K562 (cell line): ENCODE measurements around the gene TSPYL4. TPM values are rescaled to one million over a fixed set of nuclear protein-coding genes. Genes with fewer than 3 reads are reported as not detected.

Source experiments
- ARID1B ChIP-seq: fragments of 450-650 bp; IDR thresholded peaks from 2 replicates; pipeline ENCODE4 v1.6.1; 2016; ENCODE audit warnings: antibody characterized with exemption, mild to moderate bottlenecking, inconsistent platforms
- DLX4 ChIP-seq: fragments of 250-450 bp; sonication (Bioruptor Pico); IDR thresholded peaks from 2 replicates; pipeline ENCODE4 v1.6.1; 2021; ENCODE audit warnings: mild to moderate bottlenecking
- ELK3 ChIP-seq: fragments of 450-650 bp; formaldehyde crosslinking; IDR thresholded peaks from 2 replicates; pipeline ENCODE4 v1.4.0; 2020; ENCODE audit warnings: mild to moderate bottlenecking
- FIP1L1 ChIP-seq: fragments of 200-400 bp; formaldehyde crosslinking; IDR thresholded peaks from 2 replicates; pipeline ENCODE4 v1.6.1; 2018; ENCODE audit warnings: mild to moderate bottlenecking, low read depth, low read length; ENCODE audit not compliant: poor library complexity, severe bottlenecking
- GATAD2A ChIP-seq: fragments of 450-650 bp; IDR thresholded peaks from 2 replicates; pipeline ENCODE4 v1.6.1; 2017
- JUNB ChIP-seq: fragments of 450-650 bp; formaldehyde crosslinking; conservative IDR thresholded peaks from 2 replicates; pipeline ENCODE4 v1.4.0; 2020; ENCODE audit warnings: mild to moderate bottlenecking
- MXI1 ChIP-seq: IDR thresholded peaks from 2 replicates; pipeline ENCODE4 v1.6.1; 2011; ENCODE audit warnings: low read depth, mild to moderate bottlenecking, improper control_type of control experiment, low read length
- NELFE ChIP-seq: IDR thresholded peaks from 2 replicates; pipeline ENCODE4 v1.6.1; 2011; ENCODE audit warnings: mild to moderate bottlenecking; ENCODE audit not compliant: insufficient read depth, insufficient read length
- POLR2A ChIP-seq: fragments of 450-650 bp; conservative IDR thresholded peaks from 2 replicates; pipeline ENCODE4 v1.6.1; 2016
- POU5F1 ChIP-seq: fragments of 150-350 bp; IDR thresholded peaks from 2 replicates; pipeline ENCODE4 v1.6.1; 2014; ENCODE audit warnings: borderline replicate concordance, low read length, low read depth, mild to moderate bottlenecking; ENCODE audit not compliant: partially characterized antibody
- ZEB2 ChIP-seq: fragments of 450-650 bp; IDR thresholded peaks from 2 replicates; pipeline ENCODE4 v1.6.1; 2016
- ZNF217 ChIP-seq: sonication (generic); formaldehyde crosslinking; IDR thresholded peaks from 2 replicates; pipeline ENCODE4 v1.8.0; 2022; ENCODE audit warnings: mild to moderate bottlenecking, missing genetic modification reagents
- ZNF280A ChIP-seq: fragments of 450-650 bp; IDR thresholded peaks from 2 replicates; pipeline ENCODE4 v1.6.1; 2018; ENCODE audit warnings: mild to moderate bottlenecking, low read depth; ENCODE audit not compliant: partially characterized antibody
- ZNF282 ChIP-seq: sonication (generic); formaldehyde crosslinking; IDR thresholded peaks from 2 replicates; pipeline ENCODE4 v1.8.1; 2023; ENCODE audit warnings: missing genetic modification reagents
- ZNF324 ChIP-seq: fragments of 250-450 bp; sonication (Bioruptor Pico); IDR thresholded peaks from 2 replicates; pipeline ENCODE4 v1.4.0; 2020; ENCODE audit warnings: mild to moderate bottlenecking
- ZNF512 ChIP-seq: IDR thresholded peaks from 2 replicates; pipeline ENCODE4 v1.6.1; 2016; ENCODE audit warnings: missing genetic modification characterization, missing compliant biosample characterization
- ZNF639 ChIP-seq, 2 experiments: fragments of 200-800 bp in 1 of 2; sonication (Bioruptor generic) in 1 of 2; sonication (generic) in 1 of 2; formaldehyde crosslinking in 1 of 2; IDR thresholded peaks in 1 of 2; conservative IDR thresholded peaks in 1 of 2; 2 replicates each; pipeline versions ENCODE4 v1.5.0 to v1.6.1; 2016 to 2020; ENCODE audit warnings: missing compliant biosample characterization in 1 of 2, missing genetic modification characterization in 1 of 2, missing genetic modification reagents in 1 of 2
- ZNF699 ChIP-seq: fragments of 250-450 bp; sonication (Bioruptor Pico); IDR thresholded peaks from 2 replicates; pipeline ENCODE4 v1.8.0; 2021; ENCODE audit warnings: mild to moderate bottlenecking, moderate library complexity; ENCODE audit not compliant: insufficient replicate concordance
- ZNF780A ChIP-seq: fragments of 250-450 bp; sonication (Bioruptor Pico); IDR thresholded peaks from 2 replicates; pipeline ENCODE4 v1.5.0; 2021; ENCODE audit warnings: mild to moderate bottlenecking
- polyA plus RNA-seq, 8 experiments: library from polyadenylated mRNA; depleted of rRNA in 4 of 8; stranded (reverse) in 5 of 8; unstranded in 3 of 8; fragments of >200 nt; fragmentation: Nextera tagmentation in 2 of 8; fragmentation: Illumina TruSeq in 1 of 8; extraction: Ambion mirVana in 2 of 8; extraction: Trizol in 1 of 8; gene quantifications; 2 replicates each; pipeline versions ENCODE4 v1.2.1 to v1.2.3, GENCODE V29; 2011 to 2014; ENCODE audit warnings: inconsistent platforms in 1 of 8, missing spikeins in 1 of 8
- total RNA-seq, 7 experiments: library from RNA; depleted of rRNA in 6 of 7; stranded (reverse); fragments of >200 nt in 6 of 7; fragmentation: Illumina TruSeq in 2 of 7; extraction: Trizol in 2 of 7; gene quantifications; 2 replicates each; pipeline versions ENCODE4 v1.2.1 to v1.2.3, GENCODE V29; 2011 to 2021; ENCODE audit warnings: low replicate concordance in 1 of 7

TSPYL4 gene
- total and polyA plus RNA-seq, 9 of the 15 experiments (the other 6 are each of a cell fraction or from before 2014, with no cell fraction given): 0.69 to 18.0 (median 9.1) TPM

GRCh38 chr6:116253505-116254296 is at the start of gene TSPYL4 (continued):
- TF ChIP-seq ZNF639 (CRISPR knock-in tag; conservative IDR thresholded peaks at IDR 0.05 in 1 of 2, IDR thresholded peaks at IDR 0.05 in 1 of 2) (no peak), ZNF780A (CRISPR knock-in tag) (no peak), JUNB (CRISPR knock-in tag) (no peak), ZNF699 (CRISPR knock-in tag) (no peak), DLX4 (CRISPR knock-in tag) (no peak), ZNF324 (CRISPR knock-in tag) (no peak), ZNF282 (CRISPR knock-in tag) (no peak), FIP1L1 (no peak), ZNF280A (no peak), POLR2A (peak; percentile 83), NELFE (no peak), ZNF217 (CRISPR knock-in tag) (no peak), GATAD2A (no peak), ZEB2 (no peak), MXI1 (peak; percentile 86), ELK3 (CRISPR knock-in tag) (no peak), POU5F1 (no peak), ZNF512 (tag) (no peak), ARID1B (no peak; the same call in 1 of the 2 replicates)
